Superior temporal gyrus (tissue), 1 donor: Measurements from ENCODE around the gene ATP5F1D.
A peak's percentile ranks its signal among the peaks of the same experiment; 100 is the strongest.

Source experiments
- DNase-seq: peaks from one replicate; pipeline ENCODE4 v3.0.0-alpha.2; 2016; ENCODE audit errors: extremely low spot score

The ATP5F1D gene

GRCh38 chr19:1220976-1221903 lies 20.3 kb upstream of the ATP5F1D start:
- peak; percentile 68 for DNase-seq

- no peak for DNase-seq
Measured at GRCh38 chr19:1221904-1222255, 19.7 kb upstream of the ATP5F1D start.

- no peak for DNase-seq
Measured at GRCh38 chr19:1222394-1222793, 19.2 kb upstream of the ATP5F1D start.

- no peak for DNase-seq
Measured at GRCh38 chr19:1223018-1223855, 18.3 kb upstream of the ATP5F1D start.

- DNase-seq, result no peak
Measured at GRCh38 chr19:1224047-1224825, 17.3 kb upstream of the ATP5F1D start.

- DNase-seq, result no peak
Measured at GRCh38 chr19:1224847-1225246, 16.7 kb upstream of the ATP5F1D start.

- DNase-seq, result no peak
Measured at GRCh38 chr19:1225440-1226226, 15.9 kb upstream of the ATP5F1D start.

GRCh38 chr19:1226227-1226518 lies 15.4 kb upstream of the ATP5F1D start:
- DNase-seq, result no peak

- no peak for DNase-seq
Measured at GRCh38 chr19:1226522-1227303, 14.8 kb upstream of the ATP5F1D start.

GRCh38 chr19:1227304-1228054 lies 14.1 kb upstream of the ATP5F1D start:
- no peak for DNase-seq

- DNase-seq, result no peak
Measured at GRCh38 chr19:1228161-1228957, 13.2 kb upstream of the ATP5F1D start.

GRCh38 chr19:1229056-1229923 lies 12.3 kb upstream of the ATP5F1D start:
- no peak for DNase-seq

GRCh38 chr19:1229924-1230782 lies 11.4 kb upstream of the ATP5F1D start:
- DNase-seq, result no peak

GRCh38 chr19:1230783-1231489 lies 10.6 kb upstream of the ATP5F1D start:
- DNase-seq, result no peak

GRCh38 chr19:1231729-1232637 lies 9.6 kb upstream of the ATP5F1D start:
- DNase-seq, result no peak
